HepG2 (cell line): ENCODE results near the gene FBXL4. TPM values are rescaled to one million over a fixed set of nuclear protein-coding genes. Genes with fewer than 3 reads are reported as not detected.
A peak's percentile ranks its signal among the peaks of the same experiment; 100 is the strongest.

ENCODE experiments used
- ARID5B ChIP-seq: IDR thresholded peaks from 2 replicates; pipeline ENCODE4 v1.4.0; 2020; ENCODE audit warnings: mild to moderate bottlenecking, missing genetic modification reagents
- CENPX ChIP-seq: sonication (generic); formaldehyde crosslinking; IDR thresholded peaks from 2 replicates; pipeline ENCODE4 v1.9.0; 2021; ENCODE audit warnings: mild to moderate bottlenecking, missing genetic modification reagents, moderate library complexity
- CTCF ChIP-seq: sonication (generic); formaldehyde crosslinking; IDR thresholded peaks from 2 replicates; pipeline ENCODE4 v1.5.0; 2020; ENCODE audit warnings: mild to moderate bottlenecking, missing genetic modification reagents, moderate library complexity
- NRL ChIP-seq: sonication (generic); formaldehyde crosslinking; IDR thresholded peaks from 2 replicates; pipeline ENCODE4 v1.5.0; 2020; ENCODE audit warnings: missing genetic modification reagents, mild to moderate bottlenecking, moderate library complexity, borderline replicate concordance
- ZNF577 ChIP-seq: sonication (generic); formaldehyde crosslinking; IDR thresholded peaks from 2 replicates; pipeline ENCODE4 v1.4.0; 2020; ENCODE audit warnings: mild to moderate bottlenecking, low read depth, missing genetic modification reagents, borderline replicate concordance
- ZNF713 ChIP-seq: sonication (generic); formaldehyde crosslinking; IDR thresholded peaks from 2 replicates; pipeline ENCODE4 v1.4.0; 2020; ENCODE audit warnings: mild to moderate bottlenecking, missing genetic modification reagents
- polyA plus RNA-seq, 8 experiments: library from polyadenylated mRNA; depleted of rRNA in 3 of 8; stranded (reverse) in 7 of 8; unstranded in 1 of 8; fragments of >200 nt; fragmentation: Illumina TruSeq in 4 of 8; extraction: Trizol in 4 of 8; gene quantifications; 2 replicates each; pipeline versions ENCODE4 v1.2.1 to v1.2.3, GENCODE V29; 2011 to 2016; ENCODE audit warnings: low read depth in 4 of 8, missing spikeins in 1 of 8, mixed read lengths in 1 of 8; ENCODE audit not compliant: insufficient read depth in 1 of 8
- total RNA-seq, 5 experiments: library from RNA; depleted of rRNA; stranded (reverse); fragments of >200 nt; fragmentation: Illumina TruSeq; extraction: Trizol; gene quantifications; 2 replicates each; pipeline ENCODE4 v1.2.3, GENCODE V29; 2016; ENCODE audit warnings: low read depth in 1 of 5
- TF ChIP-seq, protein P1 (sequence below): IDR thresholded peaks from 2 replicates; pipeline ENCODE4 v1.6.1; 2016; ENCODE audit warnings: missing compliant biosample characterization, missing genetic modification reagents, borderline replicate concordance

The FBXL4 gene
- total and polyA plus RNA-seq, 2 of the 13 experiments (the other 11 are each of a cell fraction or from before 2014, with no cell fraction given), result 13.2 to 17.6 TPM

DNA sequence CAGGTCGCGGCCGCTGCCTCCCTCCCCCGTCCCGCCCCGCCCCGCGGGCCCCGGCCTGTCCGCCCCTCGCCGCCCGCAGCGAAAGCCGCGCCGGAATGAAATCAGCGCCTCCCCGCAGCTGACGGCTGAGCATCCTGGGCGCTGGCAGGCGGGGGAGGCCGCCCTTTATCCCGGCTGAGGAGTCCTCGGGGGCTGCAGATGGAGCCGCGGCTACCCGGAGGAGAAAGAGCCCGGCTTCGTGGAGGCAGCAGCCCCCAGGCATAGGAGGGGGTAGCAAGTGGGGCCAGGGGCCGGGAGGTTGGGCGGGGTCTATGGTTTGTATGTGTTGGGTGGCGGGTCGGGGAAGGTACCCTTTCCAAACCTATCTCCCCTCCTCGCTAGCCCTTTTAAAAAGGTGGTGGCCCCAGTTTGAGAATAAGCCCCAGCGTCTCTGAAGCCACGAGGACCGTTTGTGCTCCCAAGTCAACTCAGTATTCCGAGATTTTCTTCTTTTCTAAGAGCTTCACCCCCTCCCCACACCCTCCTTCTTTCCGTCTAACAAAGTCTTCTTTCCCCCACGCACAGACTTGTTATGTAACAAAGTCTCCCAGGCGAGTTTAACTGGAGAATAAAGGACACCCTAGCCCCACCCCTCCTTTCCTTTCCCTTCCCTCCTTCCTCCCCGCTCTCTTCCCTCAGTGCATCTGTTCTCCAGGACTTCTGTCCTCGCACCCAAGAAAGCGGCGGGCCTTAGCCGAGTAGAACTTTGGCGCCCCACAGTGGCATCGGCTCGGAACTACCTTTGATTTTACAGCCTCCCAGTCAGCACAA is 102.3 kb downstream of the FBXL4 start (continued):
- 0 out of 2 replicates have a peak, but pooled peaks have one; percentile 26 for TF ChIP-seq ARID5B (CRISPR knock-in tag)
- TF ChIP-seq ZNF713 (CRISPR knock-in tag), result no peak
- no peak for TF ChIP-seq ZNF577
- no peak for TF ChIP-seq CENPX (CRISPR knock-in tag)
- peak; percentile 92 for TF ChIP-seq CTCF (CRISPR knock-in tag)
- no peak for TF ChIP-seq NRL
- TF ChIP-seq, protein P1, sequence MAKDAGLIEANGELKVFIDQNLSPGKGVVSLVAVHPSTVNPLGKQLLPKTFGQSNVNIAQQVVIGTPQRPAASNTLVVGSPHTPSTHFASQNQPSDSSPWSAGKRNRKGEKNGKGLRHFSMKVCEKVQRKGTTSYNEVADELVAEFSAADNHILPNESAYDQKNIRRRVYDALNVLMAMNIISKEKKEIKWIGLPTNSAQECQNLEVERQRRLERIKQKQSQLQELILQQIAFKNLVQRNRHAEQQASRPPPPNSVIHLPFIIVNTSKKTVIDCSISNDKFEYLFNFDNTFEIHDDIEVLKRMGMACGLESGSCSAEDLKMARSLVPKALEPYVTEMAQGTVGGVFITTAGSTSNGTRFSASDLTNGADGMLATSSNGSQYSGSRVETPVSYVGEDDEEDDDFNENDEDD (CRISPR knock-in tag), result peak; percentile 23; the same call in 1 of the 2 replicates
